Breast epithelium (tissue), 3 donors: ENCODE results near the gene XYLT1.

Experiments
- CTCF ChIP-seq, 3 donors: fragments of 450-650 bp; IDR thresholded peaks; one replicate each; pipeline ENCODE4 v1.5.1; 2016 to 2017; ENCODE audit warnings: antibody characterized with exemption in 3 of 3, mild to moderate bottlenecking in 3 of 3, moderate library complexity in 3 of 3
- POLR2A ChIP-seq: fragments of 450-650 bp; IDR thresholded peaks from one replicate; pipeline ENCODE4 v1.6.1; 2016; ENCODE audit warnings: antibody characterized with exemption, mild to moderate bottlenecking, moderate library complexity
- POLR2AphosphoS5 ChIP-seq, 3 donors: sonication (generic); formaldehyde crosslinking; IDR thresholded peaks; one replicate each; pipeline ENCODE4 v1.6.1; 2017; ENCODE audit warnings: antibody characterized with exemption in 3 of 3

GRCh38 chr16:17330044-17330443 lies 140.7 kb downstream of the XYLT1 start:
- TF ChIP-seq POLR2AphosphoS5 (IDR thresholded peaks at IDR 0.05) (no peak), CTCF (IDR thresholded peaks at IDR 0.05) (no peak), POLR2A (no peak)
